HG02588 (cell line): ENCODE data around the gene USP12.
"Not testable (repeated sequence)": the region's sequence is repeated elsewhere in the genome, so short reads cannot be mapped to it uniquely, and the experiment has no call there.

Source experiments
- ATAC-seq: cut with Tn5 transposase; IDR thresholded peaks from one replicate; pipeline ENCODE4 v1.9.1; 2021; ENCODE audit warnings: mild to moderate bottlenecking, moderate library complexity; ENCODE audit not compliant: unreplicated experiment

Gene USP12

DNA sequence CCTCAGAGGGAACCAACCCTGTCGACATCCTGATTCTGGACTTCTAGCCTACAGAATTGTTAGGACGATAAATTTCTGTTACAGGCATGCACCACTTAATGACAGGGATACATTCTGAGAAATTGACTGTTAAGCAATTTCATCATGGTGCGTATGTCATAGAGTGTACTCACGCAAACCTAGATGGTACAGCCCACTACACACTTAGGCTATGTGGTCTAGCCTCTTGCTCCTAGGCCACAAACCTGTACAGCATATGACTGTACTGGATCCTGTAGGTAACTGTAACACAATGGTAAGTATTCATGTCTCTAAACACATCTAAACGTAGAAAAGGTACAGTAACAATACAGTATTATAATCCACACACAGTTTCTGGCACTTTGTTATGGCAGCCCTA is 13.3 kb downstream of the USP12 start:
- ATAC-seq, result no peak

DNA sequence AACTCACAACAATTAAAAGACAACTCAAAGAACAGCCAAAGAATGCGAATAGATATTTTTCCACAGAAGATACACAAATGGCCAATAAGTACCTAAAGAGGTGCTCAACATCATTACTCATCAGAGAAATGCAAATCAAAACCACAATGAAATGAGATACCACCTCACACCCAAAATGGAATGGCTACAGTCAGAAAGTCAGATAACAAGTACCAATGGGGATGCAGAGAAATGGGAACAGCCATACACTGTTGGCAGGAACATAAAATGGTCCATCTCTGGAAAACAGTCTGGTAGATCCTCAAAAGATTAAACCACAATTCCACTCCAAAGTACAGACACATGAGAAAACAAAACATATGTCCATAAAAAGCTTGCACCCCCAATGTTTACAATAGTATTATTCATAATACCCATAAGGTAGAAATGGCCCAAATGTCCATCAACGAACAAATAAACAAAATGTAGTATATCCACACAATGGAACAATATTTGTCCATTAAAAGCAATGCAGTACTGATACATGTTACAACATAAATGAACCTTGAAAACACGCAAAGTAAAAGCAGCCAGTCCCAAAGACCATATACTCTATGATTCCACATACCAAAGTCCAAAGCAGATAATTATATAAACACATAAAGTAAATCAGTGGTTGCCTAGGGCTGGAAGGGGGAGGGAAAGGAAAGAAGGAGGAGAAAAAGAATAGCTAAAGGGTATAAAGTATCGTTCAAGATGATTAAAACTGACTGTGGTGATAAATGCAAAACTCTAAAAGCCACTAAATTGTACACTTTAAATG is 19.6 kb downstream of the USP12 start:
- ATAC-seq, result no peak

DNA sequence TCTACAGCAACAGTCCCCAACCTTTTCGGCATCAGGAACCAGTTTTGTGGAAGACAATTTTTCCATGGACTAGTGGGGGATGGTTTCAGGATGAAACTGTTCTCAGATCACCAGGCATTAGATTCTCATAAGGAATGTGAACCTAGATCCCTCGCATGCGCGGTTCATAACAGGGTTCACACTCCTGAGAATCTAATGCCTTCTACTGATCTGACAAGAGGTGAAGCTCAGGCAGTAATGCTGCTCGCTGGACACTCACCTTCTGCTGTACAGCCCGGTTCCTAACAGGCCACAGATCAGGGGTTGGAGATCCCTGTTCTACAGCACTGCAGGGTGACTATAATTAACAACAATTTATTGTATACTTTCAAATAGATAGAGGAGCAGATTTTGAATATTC is 21.9 kb downstream of the USP12 start:
- no peak for ATAC-seq

DNA sequence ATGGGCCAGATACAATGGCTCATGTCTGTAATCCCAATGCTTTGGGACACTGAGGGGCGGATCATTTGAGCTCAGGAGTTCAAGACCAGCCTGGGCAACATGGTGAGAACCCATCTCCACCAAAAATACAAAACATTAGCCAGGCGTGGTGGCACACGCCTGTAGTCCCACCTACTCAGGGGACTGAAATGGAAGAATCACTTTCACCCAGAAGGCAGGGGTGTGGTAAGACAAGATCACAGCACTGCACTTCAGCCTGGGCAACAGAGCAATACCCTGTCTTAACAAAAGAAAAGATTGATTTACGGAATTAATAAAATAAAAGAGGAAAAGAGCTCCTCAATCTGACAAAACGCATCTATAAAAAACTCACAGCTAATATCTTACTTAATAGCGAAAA is 22.7 kb downstream of the USP12 start:
- no peak for ATAC-seq

DNA sequence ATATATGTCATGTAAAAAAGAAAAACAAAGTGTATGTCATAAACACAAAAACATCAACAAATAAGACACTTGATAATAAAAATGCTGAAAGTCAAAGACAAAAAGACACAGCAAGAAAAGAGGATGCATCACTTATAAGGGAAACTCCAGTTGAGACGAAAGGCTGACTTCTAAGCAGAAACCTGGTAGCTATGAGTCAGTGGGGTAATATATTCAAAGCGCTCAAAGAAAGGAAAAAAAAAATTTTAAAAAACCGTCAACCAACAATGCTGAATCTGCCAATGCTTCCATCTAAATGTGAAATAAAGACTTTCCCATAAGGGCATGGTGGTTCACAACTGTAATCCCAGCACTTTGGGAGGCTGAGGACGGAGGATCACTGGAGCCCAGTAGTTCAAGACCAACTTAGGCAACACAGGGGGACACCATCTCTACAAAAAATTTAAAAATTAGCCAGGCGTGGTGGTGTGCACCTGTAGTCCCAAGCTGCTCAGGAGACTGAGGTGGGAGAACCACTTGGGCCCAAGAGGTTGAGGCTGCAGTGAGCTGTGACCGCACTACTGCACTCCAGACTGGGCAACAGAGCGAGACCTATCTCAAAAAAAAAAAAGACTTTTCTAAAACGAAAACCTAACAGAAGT is 24.0 kb downstream of the USP12 start:
- ATAC-seq, result peak; percentile 50

DNA sequence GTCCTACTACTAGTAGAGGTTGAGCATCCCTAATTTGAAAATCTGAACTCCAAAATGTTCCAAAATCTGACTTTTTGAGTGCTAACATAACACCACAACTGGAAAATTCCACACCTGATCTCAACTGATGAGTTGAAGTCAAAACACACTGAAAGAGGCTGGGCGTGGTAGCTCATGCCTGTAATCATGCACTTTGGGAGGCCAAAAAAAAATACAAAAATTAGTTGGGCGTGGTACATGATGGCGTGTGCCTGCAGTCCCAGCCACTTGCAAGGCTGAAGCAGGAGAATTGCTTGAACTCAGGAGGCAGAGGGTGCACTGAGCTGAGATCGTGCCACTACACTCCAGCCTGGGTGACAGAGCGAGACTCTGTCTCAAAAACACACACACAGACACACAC is 29.9 kb downstream of the USP12 start:
- no peak for ATAC-seq

DNA sequence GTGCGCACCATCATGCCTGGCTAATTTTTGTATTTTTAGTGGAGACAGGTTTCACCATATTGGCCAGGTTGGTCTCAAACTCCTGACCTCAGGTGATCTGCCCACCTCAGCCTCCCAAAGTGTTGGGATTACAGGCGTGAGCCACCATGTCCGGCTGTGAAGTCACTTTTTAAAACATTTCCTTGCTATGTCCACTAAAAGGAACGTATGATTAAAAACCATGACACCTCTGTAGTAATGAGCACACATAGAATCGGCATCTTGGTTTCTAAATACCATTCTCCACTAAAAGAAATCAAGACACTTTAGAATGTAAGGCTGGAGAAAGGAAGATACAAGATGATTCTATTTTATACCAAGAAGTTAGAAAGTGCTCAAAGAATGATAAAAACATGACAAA is 30.5 kb downstream of the USP12 start:
- ATAC-seq, result not testable (repeated sequence)

DNA sequence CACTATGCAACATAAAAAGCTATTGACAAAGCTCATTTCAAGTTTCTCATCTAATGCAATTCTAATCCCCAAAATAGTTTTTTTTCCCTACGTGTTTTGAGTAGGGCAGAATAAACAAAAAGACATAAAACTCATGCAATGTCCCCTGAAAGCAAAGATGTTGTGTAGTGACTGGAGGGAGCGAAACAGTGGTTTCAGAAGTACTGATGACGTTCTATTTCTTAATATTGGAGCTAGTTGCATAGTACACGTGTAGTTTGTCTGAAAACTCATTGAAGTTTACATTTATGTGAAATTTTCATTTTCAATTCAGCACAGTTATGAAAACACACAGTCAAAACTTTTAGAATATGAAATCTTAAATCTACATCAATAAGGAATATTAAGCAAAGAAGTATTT is 31.6 kb downstream of the USP12 start:
- no peak for ATAC-seq

DNA sequence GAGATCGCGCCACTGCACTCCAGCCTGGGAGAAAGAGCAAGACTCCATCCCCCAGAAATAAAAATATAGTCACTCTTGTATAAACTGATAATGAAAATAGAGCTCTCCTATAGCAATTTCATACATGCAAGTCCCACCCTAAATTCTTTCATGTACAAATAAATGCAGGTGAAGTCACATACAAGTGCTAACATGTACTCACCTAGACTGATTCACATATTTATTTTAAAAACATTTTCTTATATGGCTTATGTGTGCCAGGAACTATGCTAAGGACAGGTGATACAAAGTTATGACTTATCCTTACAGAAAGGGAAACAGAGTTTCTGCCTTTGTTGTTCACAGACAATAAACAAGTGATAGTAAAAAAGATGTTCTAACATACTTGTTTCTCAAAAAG is 32.0 kb downstream of the USP12 start:
- ATAC-seq, result no peak

DNA sequence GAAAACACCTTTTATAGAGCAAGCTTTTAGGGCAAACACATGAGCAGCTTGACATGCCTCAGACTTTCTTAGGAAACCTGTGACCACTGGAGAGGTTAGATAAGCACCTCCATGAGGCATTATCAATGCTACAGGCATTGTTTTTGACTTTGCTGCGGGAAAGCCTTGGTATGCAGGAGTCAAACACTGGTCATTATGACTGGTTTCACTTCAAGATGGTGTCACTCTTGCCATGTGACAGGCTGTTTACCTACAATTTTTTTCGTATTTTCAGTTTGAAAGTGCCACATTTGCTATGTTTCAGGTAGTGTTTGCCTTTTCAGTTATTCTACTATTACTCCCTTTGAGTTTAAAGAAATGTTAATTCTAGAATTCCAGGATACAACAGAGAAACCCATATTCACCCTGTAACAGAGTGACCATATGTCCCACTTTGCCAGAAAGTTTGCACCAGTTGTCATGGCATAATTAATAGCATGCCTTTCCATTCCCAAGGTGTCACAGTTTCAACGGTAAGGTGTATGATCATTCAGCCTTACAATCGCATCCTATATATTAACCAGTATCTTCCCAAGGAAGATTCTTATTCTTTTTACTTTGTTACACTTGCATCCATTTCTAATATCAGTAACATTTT is 33.0 kb downstream of the USP12 start:
- ATAC-seq, result no peak

DNA sequence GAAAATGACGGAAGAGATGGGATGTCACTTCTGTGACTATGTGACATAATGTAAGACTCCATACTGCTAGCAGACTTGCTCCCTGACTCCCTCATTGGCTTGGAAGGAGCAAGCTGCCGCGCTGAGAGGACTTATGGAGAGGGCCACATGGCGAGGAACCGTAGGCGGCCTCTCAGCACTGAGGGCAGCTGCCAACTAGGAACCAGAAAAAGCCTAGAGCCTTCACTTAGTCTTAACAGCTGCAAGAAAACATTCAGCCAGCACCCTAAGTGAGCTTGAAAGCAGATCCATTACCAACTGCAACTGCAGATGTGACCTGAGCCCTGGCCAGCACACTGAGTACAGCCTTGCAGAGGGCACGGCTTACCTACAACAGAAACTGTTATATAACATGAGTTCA is 33.9 kb downstream of the USP12 start:
- no peak for ATAC-seq

DNA sequence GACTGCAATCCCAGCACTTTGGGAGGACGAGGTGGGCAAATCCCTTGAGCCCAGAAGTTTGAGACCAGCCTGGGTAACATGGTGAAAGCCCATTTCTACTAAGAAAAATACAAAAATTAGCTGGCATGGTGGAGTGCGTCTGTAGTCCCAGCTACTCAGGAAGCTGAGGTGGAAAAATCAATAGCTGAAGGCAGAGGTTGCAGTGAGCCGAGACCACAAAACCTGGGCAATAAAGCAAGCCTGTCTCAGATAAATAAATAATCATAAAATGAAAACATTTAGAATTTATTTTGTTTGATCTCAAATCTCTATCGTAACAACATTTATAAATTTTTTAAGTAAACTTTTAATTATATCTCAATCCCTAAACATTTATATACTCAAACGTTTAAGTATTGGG is 36.6 kb downstream of the USP12 start:
- ATAC-seq, result no peak

DNA sequence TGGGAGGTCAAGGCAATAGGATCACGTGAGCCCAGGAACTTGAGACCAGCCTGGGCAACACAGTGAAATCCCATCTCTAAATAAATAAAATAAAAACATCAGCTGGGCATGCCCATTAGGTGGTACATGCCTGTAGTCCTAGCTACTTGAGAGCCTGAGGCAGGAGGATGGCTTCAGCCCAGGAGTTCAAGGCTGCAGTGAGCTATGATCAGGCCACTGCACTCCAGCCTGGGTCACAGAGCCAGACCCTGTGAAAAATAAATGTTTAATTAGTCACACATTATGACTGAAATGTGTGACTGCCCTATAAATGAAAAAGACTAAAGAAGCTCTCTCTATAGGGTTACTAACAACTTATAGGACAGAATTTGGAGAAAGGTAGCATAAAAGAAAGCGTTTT is 37.7 kb downstream of the USP12 start:
- no peak for ATAC-seq

DNA sequence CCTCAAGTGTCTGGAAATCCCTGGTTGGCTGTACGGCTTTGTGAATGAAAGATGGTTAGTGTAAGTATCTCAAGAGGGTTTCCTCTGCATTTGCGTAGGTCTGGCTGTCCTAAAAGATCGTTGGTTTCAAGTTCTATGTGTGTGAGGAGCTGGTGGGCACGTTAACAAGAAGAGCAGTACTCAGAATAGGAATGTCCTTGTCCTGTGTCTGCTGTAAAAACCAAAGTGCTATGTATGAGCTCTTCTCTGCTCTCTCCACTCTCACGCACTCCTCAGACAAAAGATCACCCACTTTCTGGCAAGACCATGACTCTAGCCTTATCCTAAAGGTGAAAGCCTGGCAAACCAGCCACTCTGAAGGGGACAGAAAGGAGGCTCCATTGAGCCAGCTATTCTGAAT is 39.1 kb downstream of the USP12 start:
- ATAC-seq, result peak; percentile 42

DNA sequence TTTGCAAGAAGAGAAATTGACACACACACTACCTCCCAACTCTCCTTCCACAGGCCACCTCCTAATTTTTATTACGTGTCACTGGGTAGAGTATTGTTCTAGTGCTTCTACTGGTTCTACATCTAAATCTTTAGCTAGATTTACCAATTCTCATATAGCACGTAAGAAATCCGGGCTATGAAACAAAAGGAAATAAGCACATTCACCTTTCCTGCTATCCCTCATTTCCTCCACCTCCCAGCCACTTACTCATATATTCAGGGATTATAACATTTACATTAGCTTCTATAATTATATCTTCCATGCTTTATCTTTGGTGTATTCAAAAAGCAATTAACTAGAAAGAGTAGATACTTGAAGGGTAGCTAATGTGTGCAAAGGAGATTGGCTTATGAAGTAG is 39.7 kb downstream of the USP12 start:
- ATAC-seq, result no peak

DNA sequence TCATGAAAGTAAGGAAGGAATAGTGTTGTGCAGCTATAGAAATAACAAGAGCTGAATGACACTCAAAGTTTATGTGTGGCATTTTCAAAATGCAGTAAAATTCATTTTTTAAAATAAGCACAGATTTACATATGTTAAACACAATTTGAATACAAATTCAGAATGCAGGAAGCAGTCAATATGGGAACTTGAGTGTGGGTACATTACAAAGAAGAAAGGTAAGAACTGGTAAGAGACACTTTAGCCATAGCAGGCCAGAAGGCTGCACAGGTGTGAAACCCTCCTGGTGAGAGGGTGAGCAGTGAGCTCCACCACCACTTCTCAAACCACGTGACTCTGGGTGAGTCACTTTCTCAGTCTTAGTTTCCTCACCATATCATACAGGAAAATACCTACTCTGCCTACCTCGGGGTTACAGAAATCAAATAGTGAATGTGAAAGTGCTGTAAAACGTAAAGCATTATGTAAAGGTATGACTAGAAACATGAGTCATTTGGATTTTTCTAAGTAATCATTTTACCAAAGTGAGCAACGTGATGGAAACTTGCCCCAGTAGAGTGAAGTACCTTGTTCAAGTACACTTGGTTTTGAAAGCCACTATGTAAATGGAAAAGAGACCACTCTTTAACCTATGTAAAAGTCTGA is 40.5 kb downstream of the USP12 start:
- ATAC-seq, result peak; percentile 87

DNA sequence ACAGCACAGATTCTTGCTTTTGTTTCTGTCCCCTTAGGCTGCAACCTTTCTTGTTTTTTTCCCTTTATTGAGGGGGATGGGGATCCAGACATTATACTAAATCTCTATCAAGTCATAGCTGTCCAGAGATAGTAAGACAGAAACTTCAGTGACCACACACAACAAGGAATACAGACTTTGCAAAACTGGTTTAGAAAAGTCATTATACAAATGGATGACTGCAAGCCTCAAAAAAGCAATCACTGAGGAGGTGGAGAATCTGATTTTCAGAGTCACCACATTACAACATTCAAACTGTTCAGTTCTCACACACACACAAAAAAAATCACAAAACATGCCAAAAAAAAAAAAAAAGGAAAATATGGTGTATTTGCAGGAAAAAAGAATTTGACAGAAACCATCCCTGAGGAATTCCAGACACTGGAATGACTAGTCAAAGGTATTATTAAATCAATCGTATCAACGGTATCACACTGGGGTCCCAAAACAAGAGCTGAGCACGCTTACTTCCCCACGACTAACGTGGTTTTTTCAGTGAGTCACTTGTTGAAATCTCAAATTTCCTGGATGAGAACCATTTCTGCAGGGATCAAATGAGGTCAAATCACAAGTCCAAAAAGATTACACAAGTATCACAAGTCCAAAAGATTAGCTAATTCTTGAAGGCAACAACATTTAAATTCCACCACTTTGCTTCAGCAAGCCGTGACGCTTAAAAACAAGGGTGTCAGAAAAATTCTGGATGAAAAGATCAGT is 41.2 kb downstream of the USP12 start:
- no peak for ATAC-seq

DNA sequence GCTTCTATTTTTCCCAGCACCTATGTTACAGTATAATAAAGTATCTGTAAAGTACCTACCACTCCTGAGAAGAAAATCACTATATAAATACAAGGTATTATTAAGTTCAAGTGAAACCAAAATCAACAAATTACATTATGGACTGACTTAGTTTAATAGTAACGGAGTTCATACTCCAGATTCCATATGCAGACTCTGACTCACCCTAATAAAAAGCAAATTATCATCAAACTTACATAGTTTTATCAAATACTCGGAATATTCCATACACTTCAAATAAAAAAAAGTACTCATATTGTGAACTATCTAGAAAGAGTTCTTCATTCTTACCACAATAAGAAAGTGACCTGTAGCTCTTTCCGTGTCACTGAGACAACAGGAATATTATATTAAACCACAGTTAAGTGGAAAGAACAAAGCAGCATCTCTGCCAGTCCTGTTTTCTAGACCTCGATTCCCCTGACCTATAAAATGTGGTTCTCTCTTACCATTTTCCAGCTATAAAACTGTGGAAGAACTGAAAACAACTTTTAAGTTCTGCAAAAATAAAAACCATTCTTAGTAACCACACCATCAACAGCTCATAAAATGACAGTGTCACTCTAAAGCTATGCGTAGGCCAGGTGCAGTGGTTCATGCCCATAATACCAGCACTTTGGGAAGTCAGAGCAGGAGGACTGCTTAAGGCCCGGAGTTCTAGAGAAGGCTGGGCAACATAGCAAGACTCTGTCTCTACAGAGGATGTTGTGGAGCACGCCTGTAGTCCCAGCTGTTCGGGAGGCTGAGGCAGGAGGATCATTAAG is 42.6 kb downstream of the USP12 start:
- no peak for ATAC-seq

DNA sequence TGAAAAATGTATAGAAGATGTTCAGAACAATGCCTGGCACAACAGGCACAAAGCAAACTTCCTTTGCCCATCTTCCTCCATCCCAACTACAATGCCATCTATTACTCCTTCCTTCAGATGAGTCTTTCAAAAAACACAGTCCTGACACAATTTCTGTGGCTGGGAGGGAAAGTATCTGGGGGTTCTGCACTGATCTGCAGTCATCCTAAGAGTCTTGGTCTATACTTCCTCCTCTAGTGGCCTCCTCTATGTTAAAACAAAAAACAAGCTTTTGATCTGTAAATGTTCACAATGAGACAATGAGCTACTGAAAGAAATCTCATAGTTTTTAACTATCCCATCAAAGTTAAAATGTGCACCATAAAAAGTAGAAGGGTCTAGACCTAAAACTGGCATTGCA is 44.8 kb downstream of the USP12 start:
- no peak for ATAC-seq
